SK-N-SH treated with all-trans-retinoic acid at 6 μM for 48 hours (cell line): ENCODE data around the gene FMO5.

ENCODE experiments used
- ATAC-seq: fragments of 200-7000 bp; cut with Tn5 transposase; 3 replicates; pipeline ENCODE4 v1.9.1; 2020; ENCODE audit warnings: mild to moderate bottlenecking, moderate library complexity
- ARNTL ChIP-seq: fragments of 450-650 bp; formaldehyde crosslinking; IDR thresholded peaks from 2 replicates; pipeline ENCODE4 v1.5.0; 2020; ENCODE audit warnings: low read depth, mild to moderate bottlenecking, moderate library complexity, borderline replicate concordance
- BACH2 ChIP-seq: fragments of 250-450 bp; sonication (Bioruptor Pico); IDR thresholded peaks from 2 replicates; pipeline ENCODE4 v1.9.0; 2021; ENCODE audit warnings: mild to moderate bottlenecking, borderline replicate concordance
- GLIS3 ChIP-seq: fragments of 250-450 bp; sonication (Bioruptor Pico); IDR thresholded peaks from 2 replicates; pipeline ENCODE4 v1.5.0; 2020; ENCODE audit warnings: mild to moderate bottlenecking, moderate library complexity
- ISL1 ChIP-seq: fragments of 250-450 bp; sonication (Bioruptor Pico); IDR thresholded peaks from 2 replicates; pipeline ENCODE4 v2.1.2; 2022; ENCODE audit warnings: mild to moderate bottlenecking, moderate library complexity
- OSR1 ChIP-seq: fragments of 250-450 bp; sonication (Bioruptor Pico); IDR thresholded peaks from 2 replicates; pipeline ENCODE4 v1.8.0; 2022; ENCODE audit warnings: moderate library complexity, mild to moderate bottlenecking, inconsistent platforms
- PPARA ChIP-seq: fragments of 250-450 bp; sonication (Bioruptor Pico); IDR thresholded peaks from 2 replicates; pipeline ENCODE4 v1.5.0; 2020; ENCODE audit warnings: mild to moderate bottlenecking, borderline replicate concordance
- RARB ChIP-seq: fragments of 250-450 bp; sonication (Bioruptor Pico); IDR thresholded peaks from 2 replicates; pipeline ENCODE4 v1.8.0; 2021; ENCODE audit warnings: mild to moderate bottlenecking, moderate library complexity
- SNAI2 ChIP-seq: fragments of 250-450 bp; sonication (Bioruptor Pico); IDR thresholded peaks from 2 replicates; pipeline ENCODE4 v1.5.0; 2020; ENCODE audit warnings: mild to moderate bottlenecking, moderate library complexity
- TCF4 ChIP-seq: fragments of 250-450 bp; sonication (Bioruptor Pico); IDR thresholded peaks from 2 replicates; pipeline ENCODE4 v1.8.0; 2021; ENCODE audit warnings: mild to moderate bottlenecking, moderate library complexity, borderline replicate concordance
- TOX ChIP-seq: fragments of 250-450 bp; sonication (Bioruptor Pico); IDR thresholded peaks from 2 replicates; pipeline ENCODE4 v1.8.0; 2021; ENCODE audit warnings: mild to moderate bottlenecking, moderate library complexity, borderline replicate concordance
- ZC3H10 ChIP-seq: fragments of 250-450 bp; sonication (Bioruptor Pico); IDR thresholded peaks from 2 replicates; pipeline ENCODE4 v1.5.1; 2021; ENCODE audit warnings: mild to moderate bottlenecking, moderate library complexity
- ZFP3 ChIP-seq: fragments of 250-450 bp; sonication (Bioruptor Pico); IDR thresholded peaks from 2 replicates; pipeline ENCODE4 v1.5.0; 2020; ENCODE audit warnings: mild to moderate bottlenecking, moderate library complexity
- ZFP30 ChIP-seq: fragments of 450-650 bp; formaldehyde crosslinking; IDR thresholded peaks from 2 replicates; pipeline ENCODE4 v1.5.0; 2022; ENCODE audit warnings: mild to moderate bottlenecking, moderate library complexity
- ZNF565 ChIP-seq: fragments of 450-650 bp; formaldehyde crosslinking; conservative IDR thresholded peaks from 2 replicates; pipeline ENCODE4 v1.5.0; 2020; ENCODE audit warnings: low read depth, mild to moderate bottlenecking, moderate library complexity
- ZNF70 ChIP-seq: fragments of 450-650 bp; formaldehyde crosslinking; IDR thresholded peaks from 2 replicates; pipeline ENCODE4 v1.5.0; 2020; ENCODE audit warnings: mild to moderate bottlenecking, moderate library complexity
- ZNF8 ChIP-seq: fragments of 450-650 bp; formaldehyde crosslinking; IDR thresholded peaks from 2 replicates; pipeline ENCODE4 v1.5.0; 2020; ENCODE audit warnings: mild to moderate bottlenecking, moderate library complexity
- TF ChIP-seq, protein P1 (sequence below): fragments of 250-450 bp; sonication (Bioruptor Pico); IDR thresholded peaks from 2 replicates; pipeline ENCODE4 v1.5.0; 2020; ENCODE audit warnings: mild to moderate bottlenecking, moderate library complexity
- TF ChIP-seq, protein P2 (sequence below): fragments of 250-450 bp; sonication (Bioruptor Pico); IDR thresholded peaks from 2 replicates; pipeline ENCODE4 v1.8.0; 2020; ENCODE audit warnings: mild to moderate bottlenecking, moderate library complexity, borderline replicate concordance
- TF ChIP-seq, protein P3 (sequence below): fragments of 250-450 bp; sonication (Bioruptor Pico); IDR thresholded peaks from 2 replicates; pipeline ENCODE4 v1.8.0; 2021; ENCODE audit warnings: low read depth, mild to moderate bottlenecking, moderate library complexity, borderline replicate concordance
- TF ChIP-seq, protein P4 (sequence below): fragments of 250-450 bp; sonication (Bioruptor Pico); IDR thresholded peaks from 2 replicates; pipeline ENCODE4 v1.5.1; 2020; ENCODE audit warnings: low read depth, mild to moderate bottlenecking, moderate library complexity
- TF ChIP-seq, protein P5 (sequence below): fragments of 250-450 bp; sonication (Bioruptor Pico); IDR thresholded peaks from 2 replicates; pipeline ENCODE4 v1.5.1; 2021; ENCODE audit warnings: mild to moderate bottlenecking, moderate library complexity

Gene FMO5

DNA sequence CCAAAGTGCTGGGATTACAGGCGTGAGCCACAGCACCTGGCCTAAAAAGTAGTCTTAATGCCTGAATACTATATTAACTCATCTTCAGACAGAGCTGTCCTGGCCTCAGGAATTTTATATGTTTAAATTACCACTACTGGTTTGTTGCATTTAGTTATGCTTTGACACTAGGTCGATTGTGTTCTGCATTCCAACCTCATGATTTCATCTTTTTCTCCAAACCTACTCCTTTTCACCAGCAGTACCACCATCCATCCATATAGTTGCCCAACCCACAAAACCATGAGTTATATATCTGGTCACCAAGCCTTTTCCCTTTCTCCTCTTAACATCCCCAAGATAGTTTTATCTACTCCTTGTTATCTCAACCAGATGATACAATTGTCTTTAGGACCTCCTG is 22.6 kb downstream of the FMO5 start:
- ATAC-seq = no peak
- no peak for TF ChIP-seq ZNF70 (CRISPR knock-in tag)
- no peak for TF ChIP-seq GLIS3 (CRISPR knock-in tag)
- no peak for TF ChIP-seq ARNTL (CRISPR knock-in tag)
- TF ChIP-seq ZNF565 (CRISPR knock-in tag) = no peak
- no peak for TF ChIP-seq BACH2 (CRISPR knock-in tag)
- no peak for TF ChIP-seq OSR1 (CRISPR knock-in tag)
- TF ChIP-seq, protein P1, sequence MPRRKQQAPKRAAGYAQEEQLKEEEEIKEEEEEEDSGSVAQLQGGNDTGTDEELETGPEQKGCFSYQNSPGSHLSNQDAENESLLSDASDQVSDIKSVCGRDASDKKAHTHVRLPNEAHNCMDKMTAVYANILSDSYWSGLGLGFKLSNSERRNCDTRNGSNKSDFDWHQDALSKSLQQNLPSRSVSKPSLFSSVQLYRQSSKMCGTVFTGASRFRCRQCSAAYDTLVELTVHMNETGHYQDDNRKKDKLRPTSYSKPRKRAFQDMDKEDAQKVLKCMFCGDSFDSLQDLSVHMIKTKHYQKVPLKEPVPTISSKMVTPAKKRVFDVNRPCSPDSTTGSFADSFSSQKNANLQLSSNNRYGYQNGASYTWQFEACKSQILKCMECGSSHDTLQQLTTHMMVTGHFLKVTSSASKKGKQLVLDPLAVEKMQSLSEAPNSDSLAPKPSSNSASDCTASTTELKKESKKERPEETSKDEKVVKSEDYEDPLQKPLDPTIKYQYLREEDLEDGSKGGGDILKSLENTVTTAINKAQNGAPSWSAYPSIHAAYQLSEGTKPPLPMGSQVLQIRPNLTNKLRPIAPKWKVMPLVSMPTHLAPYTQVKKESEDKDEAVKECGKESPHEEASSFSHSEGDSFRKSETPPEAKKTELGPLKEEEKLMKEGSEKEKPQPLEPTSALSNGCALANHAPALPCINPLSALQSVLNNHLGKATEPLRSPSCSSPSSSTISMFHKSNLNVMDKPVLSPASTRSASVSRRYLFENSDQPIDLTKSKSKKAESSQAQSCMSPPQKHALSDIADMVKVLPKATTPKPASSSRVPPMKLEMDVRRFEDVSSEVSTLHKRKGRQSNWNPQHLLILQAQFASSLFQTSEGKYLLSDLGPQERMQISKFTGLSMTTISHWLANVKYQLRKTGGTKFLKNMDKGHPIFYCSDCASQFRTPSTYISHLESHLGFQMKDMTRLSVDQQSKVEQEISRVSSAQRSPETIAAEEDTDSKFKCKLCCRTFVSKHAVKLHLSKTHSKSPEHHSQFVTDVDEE (CRISPR knock-in tag) = no peak
- TF ChIP-seq ZC3H10 (CRISPR knock-in tag) = no peak
- TF ChIP-seq SNAI2 = no peak
- TF ChIP-seq RARB (CRISPR knock-in tag) = no peak
- TF ChIP-seq, protein P2, sequence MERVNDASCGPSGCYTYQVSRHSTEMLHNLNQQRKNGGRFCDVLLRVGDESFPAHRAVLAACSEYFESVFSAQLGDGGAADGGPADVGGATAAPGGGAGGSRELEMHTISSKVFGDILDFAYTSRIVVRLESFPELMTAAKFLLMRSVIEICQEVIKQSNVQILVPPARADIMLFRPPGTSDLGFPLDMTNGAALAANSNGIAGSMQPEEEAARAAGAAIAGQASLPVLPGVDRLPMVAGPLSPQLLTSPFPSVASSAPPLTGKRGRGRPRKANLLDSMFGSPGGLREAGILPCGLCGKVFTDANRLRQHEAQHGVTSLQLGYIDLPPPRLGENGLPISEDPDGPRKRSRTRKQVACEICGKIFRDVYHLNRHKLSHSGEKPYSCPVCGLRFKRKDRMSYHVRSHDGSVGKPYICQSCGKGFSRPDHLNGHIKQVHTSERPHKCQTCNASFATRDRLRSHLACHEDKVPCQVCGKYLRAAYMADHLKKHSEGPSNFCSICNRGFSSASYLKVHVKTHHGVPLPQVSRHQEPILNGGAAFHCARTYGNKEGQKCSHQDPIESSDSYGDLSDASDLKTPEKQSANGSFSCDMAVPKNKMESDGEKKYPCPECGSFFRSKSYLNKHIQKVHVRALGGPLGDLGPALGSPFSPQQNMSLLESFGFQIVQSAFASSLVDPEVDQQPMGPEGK (CRISPR knock-in tag) = no peak
- TF ChIP-seq, protein P3, sequence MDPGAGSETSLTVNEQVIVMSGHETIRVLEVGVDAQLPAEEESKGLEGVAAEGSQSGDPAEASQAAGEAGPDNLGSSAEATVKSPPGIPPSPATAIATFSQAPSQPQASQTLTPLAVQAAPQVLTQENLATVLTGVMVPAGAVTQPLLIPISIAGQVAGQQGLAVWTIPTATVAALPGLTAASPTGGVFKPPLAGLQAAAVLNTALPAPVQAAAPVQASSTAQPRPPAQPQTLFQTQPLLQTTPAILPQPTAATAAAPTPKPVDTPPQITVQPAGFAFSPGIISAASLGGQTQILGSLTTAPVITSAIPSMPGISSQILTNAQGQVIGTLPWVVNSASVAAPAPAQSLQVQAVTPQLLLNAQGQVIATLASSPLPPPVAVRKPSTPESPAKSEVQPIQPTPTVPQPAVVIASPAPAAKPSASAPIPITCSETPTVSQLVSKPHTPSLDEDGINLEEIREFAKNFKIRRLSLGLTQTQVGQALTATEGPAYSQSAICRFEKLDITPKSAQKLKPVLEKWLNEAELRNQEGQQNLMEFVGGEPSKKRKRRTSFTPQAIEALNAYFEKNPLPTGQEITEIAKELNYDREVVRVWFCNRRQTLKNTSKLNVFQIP (CRISPR knock-in tag) = no peak
- no peak for TF ChIP-seq ISL1 (CRISPR knock-in tag)
- TF ChIP-seq, all 23 proteins: peak for 0

DNA sequence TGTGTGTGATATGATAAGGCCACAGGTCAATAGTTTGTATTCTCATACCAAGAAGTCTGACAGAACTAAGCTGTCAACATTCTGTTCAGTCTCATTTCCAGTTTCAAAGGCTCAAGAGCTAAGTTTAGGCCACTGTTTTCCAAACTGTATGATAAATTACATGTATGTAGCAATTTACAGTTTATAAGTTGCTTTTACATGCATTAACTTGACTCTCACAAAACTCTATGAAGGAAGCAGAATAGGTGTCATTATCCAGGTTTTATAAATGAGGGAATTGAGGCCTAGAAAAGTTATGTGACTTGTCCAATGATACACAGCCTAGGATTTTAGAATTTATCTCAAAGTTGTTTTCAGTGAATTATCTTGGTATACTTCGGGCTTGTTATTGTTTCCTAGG is 23.4 kb downstream of the FMO5 start:
- TF ChIP-seq ISL1 (CRISPR knock-in tag) (no peak), OSR1 (CRISPR knock-in tag) (no peak), PPARA (CRISPR knock-in tag) (no peak), BACH2 (CRISPR knock-in tag) (no peak), ZNF8 (CRISPR knock-in tag) (no peak), ZNF70 (CRISPR knock-in tag) (no peak), ZFP3 (no peak), ZFP30 (no peak), SNAI2 (no peak), ARNTL (CRISPR knock-in tag) (no peak), TOX (no peak), RARB (CRISPR knock-in tag) (no peak), GLIS3 (CRISPR knock-in tag) (no peak), ZNF565 (CRISPR knock-in tag) (no peak), TCF4 (CRISPR knock-in tag) (no peak)
- TF ChIP-seq, protein P4, sequence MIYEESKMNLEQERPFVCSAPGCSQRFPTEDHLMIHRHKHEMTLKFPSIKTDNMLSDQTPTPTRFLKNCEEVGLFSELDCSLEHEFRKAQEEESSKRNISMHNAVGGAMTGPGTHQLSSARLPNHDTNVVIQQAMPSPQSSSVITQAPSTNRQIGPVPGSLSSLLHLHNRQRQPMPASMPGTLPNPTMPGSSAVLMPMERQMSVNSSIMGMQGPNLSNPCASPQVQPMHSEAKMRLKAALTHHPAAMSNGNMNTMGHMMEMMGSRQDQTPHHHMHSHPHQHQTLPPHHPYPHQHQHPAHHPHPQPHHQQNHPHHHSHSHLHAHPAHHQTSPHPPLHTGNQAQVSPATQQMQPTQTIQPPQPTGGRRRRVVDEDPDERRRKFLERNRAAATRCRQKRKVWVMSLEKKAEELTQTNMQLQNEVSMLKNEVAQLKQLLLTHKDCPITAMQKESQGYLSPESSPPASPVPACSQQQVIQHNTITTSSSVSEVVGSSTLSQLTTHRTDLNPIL (CRISPR knock-in tag) = no peak
- TF ChIP-seq, protein P5, sequence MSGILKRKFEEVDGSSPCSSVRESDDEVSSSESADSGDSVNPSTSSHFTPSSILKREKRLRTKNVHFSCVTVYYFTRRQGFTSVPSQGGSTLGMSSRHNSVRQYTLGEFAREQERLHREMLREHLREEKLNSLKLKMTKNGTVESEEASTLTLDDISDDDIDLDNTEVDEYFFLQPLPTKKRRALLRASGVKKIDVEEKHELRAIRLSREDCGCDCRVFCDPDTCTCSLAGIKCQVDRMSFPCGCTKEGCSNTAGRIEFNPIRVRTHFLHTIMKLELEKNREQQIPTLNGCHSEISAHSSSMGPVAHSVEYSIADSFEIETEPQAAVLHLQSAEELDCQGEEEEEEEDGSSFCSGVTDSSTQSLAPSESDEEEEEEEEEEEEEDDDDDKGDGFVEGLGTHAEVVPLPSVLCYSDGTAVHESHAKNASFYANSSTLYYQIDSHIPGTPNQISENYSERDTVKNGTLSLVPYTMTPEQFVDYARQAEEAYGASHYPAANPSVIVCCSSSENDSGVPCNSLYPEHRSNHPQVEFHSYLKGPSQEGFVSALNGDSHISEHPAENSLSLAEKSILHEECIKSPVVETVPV (CRISPR knock-in tag) = no peak
- TF ChIP-seq, protein P1 (CRISPR knock-in tag) = no peak
- TF ChIP-seq, protein P3 (CRISPR knock-in tag) = no peak
- ATAC-seq = no peak
